Lung (tissue), 12 donors: ENCODE measurements around the gene CRMP1. TPM values are rescaled to one million over a fixed set of nuclear protein-coding genes. Genes with fewer than 3 reads are reported as not detected.
A peak's percentile ranks its signal among the peaks of the same experiment; 100 is the strongest.

ENCODE experiments used
- ATAC-seq: fragments of 200-7000 bp; cut with Tn5 transposase; one replicate; pipeline ENCODE4 v1.9.1; 2020; ENCODE audit warnings: moderate number of reproducible peaks; ENCODE audit not compliant: insufficient read depth, low FRiP score
- DNase-seq, 3 donors: peaks; one replicate each; pipeline ENCODE4 v3.0.0-alpha.2; 2013 to 2017
- H3K27ac ChIP-seq, 2 donors: one replicate each; pipeline ENCODE4 v1.5.1; 2013; ENCODE audit warnings: mild to moderate bottlenecking in 2 of 2, moderate library complexity in 2 of 2, control low read depth in 1 of 2, inconsistent platforms in 1 of 2, low read depth in 1 of 2, low read length in 1 of 2
- H3K27me3 ChIP-seq, 3 donors: one replicate each; pipeline ENCODE4 v1.5.1; 2013; ENCODE audit warnings: low read length in 2 of 3; ENCODE audit not compliant: control insufficient read depth in 3 of 3, insufficient read depth in 3 of 3
- H3K36me3 ChIP-seq, 4 donors: one replicate each; pipeline ENCODE4 v1.5.1; 2013; ENCODE audit warnings: low read length in 4 of 4, mild to moderate bottlenecking in 1 of 4, moderate library complexity in 1 of 4; ENCODE audit not compliant: control insufficient read depth in 4 of 4, insufficient read depth in 4 of 4
- H3K4me1 ChIP-seq, 5 donors: one replicate each; pipeline ENCODE4 v1.5.1; 2013; ENCODE audit warnings: low read length in 5 of 5, mild to moderate bottlenecking in 2 of 5, moderate library complexity in 1 of 5; ENCODE audit not compliant: control insufficient read depth in 5 of 5, insufficient read depth in 5 of 5
- H3K4me3 ChIP-seq: one replicate; pipeline ENCODE4 v1.5.1; 2013; ENCODE audit warnings: mild to moderate bottlenecking, control low read depth, moderate library complexity
- H3K9ac ChIP-seq, 2 donors: one replicate each; pipeline ENCODE4 v1.5.1; 2013; ENCODE audit warnings: low read length in 2 of 2, control low read depth in 1 of 2; ENCODE audit not compliant: insufficient read depth in 1 of 2
- H3K9me3 ChIP-seq, 4 donors: one replicate each; pipeline ENCODE4 v1.5.1; 2013; ENCODE audit warnings: low read length in 3 of 4, mild to moderate bottlenecking in 1 of 4, moderate library complexity in 1 of 4; ENCODE audit not compliant: control insufficient read depth in 4 of 4, insufficient read depth in 3 of 4
- WGBS, 2 donors: extraction: QIAGEN DNeasy Blood & Tissue Kit; methylation state at CpG; one replicate each; pipeline ENCODE4 v1.1.7; 2013; 5-methylcytosine and 5-hydroxymethylcytosine counted together
- polyA plus RNA-seq, 2 donors: library from polyadenylated mRNA; stranded (reverse); fragments of 200-250 nt; gene quantifications; one replicate each; pipeline ENCODE4 v1.2.1, GENCODE V29; 2013
- total RNA-seq, 2 donors: library from RNA; depleted of rRNA in 1 of 2; stranded (reverse); fragments of >200 nt in 1 of 2; gene quantifications; one replicate each; pipeline ENCODE4 v1.2.1, GENCODE V29; 2014 to 2021
- TF ChIP-seq, protein P1 (sequence below): IDR thresholded peaks from 2 replicates; pipeline ENCODE4 v1.5.1; 2012; ENCODE audit warnings: mild to moderate bottlenecking; ENCODE audit errors: control extremely low read depth, extremely low read depth
- donor health status: control.
- donor health status: control.
- donor health status: Bipolar disorder and iron deficiency.
- donor health status: healthy.
- donor health status: DM: yes; HTN: yes; CAD: no.

Gene CRMP1
- total and polyA plus RNA-seq, 4 donors, result 2.1 to 24.4 (median 4.6) TPM

DNA sequence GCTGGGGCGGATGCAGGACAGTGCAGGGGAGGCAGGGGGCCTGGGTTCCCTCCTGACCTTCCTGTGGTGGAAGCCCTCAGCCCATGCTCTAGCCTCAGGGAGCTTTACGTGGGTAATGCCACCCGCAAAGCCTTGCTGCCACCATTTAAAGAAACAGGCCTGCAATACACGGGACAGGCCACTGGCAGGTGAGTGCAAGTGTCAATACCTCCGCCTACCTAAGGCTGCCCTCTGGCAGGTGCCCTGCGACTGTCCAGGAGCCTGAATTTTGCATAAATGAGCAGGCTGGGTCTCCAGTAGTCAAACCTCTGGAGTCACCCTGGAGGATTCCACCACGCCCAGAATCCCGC is 5.9 kb downstream of the CRMP1 start:
- TF ChIP-seq, protein P1, sequence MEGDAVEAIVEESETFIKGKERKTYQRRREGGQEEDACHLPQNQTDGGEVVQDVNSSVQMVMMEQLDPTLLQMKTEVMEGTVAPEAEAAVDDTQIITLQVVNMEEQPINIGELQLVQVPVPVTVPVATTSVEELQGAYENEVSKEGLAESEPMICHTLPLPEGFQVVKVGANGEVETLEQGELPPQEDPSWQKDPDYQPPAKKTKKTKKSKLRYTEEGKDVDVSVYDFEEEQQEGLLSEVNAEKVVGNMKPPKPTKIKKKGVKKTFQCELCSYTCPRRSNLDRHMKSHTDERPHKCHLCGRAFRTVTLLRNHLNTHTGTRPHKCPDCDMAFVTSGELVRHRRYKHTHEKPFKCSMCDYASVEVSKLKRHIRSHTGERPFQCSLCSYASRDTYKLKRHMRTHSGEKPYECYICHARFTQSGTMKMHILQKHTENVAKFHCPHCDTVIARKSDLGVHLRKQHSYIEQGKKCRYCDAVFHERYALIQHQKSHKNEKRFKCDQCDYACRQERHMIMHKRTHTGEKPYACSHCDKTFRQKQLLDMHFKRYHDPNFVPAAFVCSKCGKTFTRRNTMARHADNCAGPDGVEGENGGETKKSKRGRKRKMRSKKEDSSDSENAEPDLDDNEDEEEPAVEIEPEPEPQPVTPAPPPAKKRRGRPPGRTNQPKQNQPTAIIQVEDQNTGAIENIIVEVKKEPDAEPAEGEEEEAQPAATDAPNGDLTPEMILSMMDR, result no peak
- no peaks in the 10 kb centered on the region for H3K36me3 ChIP-seq
- ATAC-seq, result no peak

DNA sequence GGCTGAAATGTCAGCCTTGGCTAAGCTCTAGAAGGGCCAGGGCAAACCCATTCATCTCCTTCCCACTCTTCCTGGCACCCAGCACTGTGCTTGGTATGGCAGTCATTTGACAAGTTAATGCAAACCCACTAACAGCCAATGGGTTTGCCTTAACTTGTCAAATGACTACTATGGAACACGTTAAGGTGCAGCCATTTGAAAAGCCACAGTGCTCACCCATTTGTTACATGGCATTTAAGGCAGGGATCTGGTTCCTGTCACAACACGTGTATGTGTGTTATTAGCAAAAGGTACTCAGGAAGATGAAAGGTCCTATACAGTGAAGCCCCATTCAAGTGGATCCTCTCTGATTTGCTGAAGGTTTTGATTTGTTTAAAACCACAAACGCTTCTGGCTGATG is 7.2 kb downstream of the CRMP1 start:
- ATAC-seq (no peak), DNase-seq (no peak)
- H3K27me3 ChIP-seq, result peaks cover 4 to 44% (median 16%) of the 10 kb centered on the region in 3 donors
- WGBS, 2 donors, result 65 to 67% methylated on average over 3 of the region's 3 CpGs
- no peak overlapping the region for H3K4me3 ChIP-seq
- no peak overlapping the region for H3K27ac ChIP-seq
- H3K9ac ChIP-seq, result no peak overlapping the region
- H3K4me1 ChIP-seq, result peaks cover 0 to 21% (median 3%) of the 10 kb centered on the region in 5 donors
- TF ChIP-seq, protein P1, result no peak
- H3K36me3 ChIP-seq, result no peaks in the 10 kb centered on the region
- peaks cover 0 to 3% (median 0%) of the 10 kb centered on the region in 4 donors for H3K9me3 ChIP-seq

More for the DNA sequence above, 5.9 kb downstream of the CRMP1 start:
- Histone ChIP-seq H3K9ac (no peak overlapping the region), H3K4me3 (peak overlapping the region; percentile 22), H3K27me3 (peaks cover 4 to 57% (median 28%) of the 10 kb centered on the region in 3 donors), H3K9me3 (peaks cover 0 to 5% (median 0%) of the 10 kb centered on the region in 4 donors), H3K4me1 (peaks cover 0 to 24% (median 3%) of the 10 kb centered on the region in 5 donors), H3K27ac (no peak overlapping the region)
- DNase-seq, result no peak
- WGBS, 2 donors, result 30 to 31% methylated on average over 8 of the region's 8 CpGs

DNA sequence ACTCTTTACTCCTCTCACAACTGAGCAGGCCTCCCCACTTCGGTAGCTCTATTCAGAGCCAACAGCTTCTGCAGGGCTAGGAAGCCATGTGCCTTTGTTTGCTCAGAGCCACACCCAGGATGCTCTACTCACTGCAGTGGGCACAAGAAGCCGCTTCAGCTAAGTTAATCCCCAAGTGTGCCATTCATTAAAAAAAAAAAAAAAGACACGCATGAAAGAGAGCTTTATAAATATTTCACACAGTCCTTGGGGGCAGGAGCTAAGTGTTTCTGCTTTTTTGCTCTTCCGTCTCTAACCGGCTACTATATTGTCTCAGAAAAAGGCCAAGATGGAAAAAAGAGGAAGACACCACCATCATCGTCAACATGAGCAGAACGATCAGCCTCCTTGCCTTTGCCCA is 8.1 kb downstream of the CRMP1 start:
- Histone ChIP-seq H3K9ac (no peak overlapping the region), H3K9me3 (peaks cover 0 to 3% (median 0%) of the 10 kb centered on the region in 4 donors), H3K36me3 (no peaks in the 10 kb centered on the region), H3K27me3 (peaks cover 4 to 38% (median 10%) of the 10 kb centered on the region in 3 donors), H3K4me1 (peaks cover 0 to 11% (median 0%) of the 10 kb centered on the region in 5 donors), H3K4me3 (no peak overlapping the region), H3K27ac (no peak overlapping the region)
- TF ChIP-seq, protein P1, result no peak
- WGBS, 2 donors, result 61 to 62% methylated on average over 7 of the region's 7 CpGs
- no peak for DNase-seq
- no peak for ATAC-seq

DNA sequence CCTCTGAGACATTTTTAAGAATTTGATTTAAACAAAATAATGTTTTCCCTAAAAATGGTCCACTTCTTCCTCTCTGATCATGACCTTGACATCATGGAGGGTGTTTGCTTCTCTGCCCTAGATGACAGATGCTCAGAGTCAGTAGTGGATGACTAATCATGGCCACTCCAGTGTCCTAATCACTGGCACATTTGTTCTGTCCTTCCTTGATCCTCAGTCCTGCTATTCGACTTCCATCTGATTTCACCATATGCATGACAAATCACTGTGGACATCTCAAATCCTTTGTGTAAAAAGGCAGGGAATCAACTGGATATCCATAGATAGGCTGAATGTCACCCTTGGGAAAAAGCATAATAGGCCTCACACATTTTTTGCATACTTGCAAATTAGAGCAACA is 9.0 kb downstream of the CRMP1 start:
- no peak for DNase-seq
- Histone ChIP-seq H3K36me3 (no peaks in the 10 kb centered on the region), H3K4me1 (peaks cover 0 to 5% (median 0%) of the 10 kb centered on the region in 5 donors), H3K9me3 (peaks cover 0 to 3% (median 0%) of the 10 kb centered on the region in 4 donors), H3K9ac (no peak overlapping the region), H3K27me3 (peaks cover 1 to 29% (median 4%) of the 10 kb centered on the region in 3 donors), H3K4me3 (no peak overlapping the region), H3K27ac (no peak overlapping the region)
- TF ChIP-seq, protein P1, result no peak
- 75 to 89% methylated on average over 1 of the region's 1 CpG for WGBS, 2 donors
- ATAC-seq, result no peak
